GM12864 (cell line): ENCODE measurements around the gene PKP3.

Source experiments
- DNase-seq: peaks from one replicate; pipeline ENCODE4 v3.0.0-alpha.2; 2011; ENCODE audit warnings: low read depth
- H3K4me3 ChIP-seq: 2 replicates; pipeline ENCODE4 v1.5.1; 2011; ENCODE audit warnings: mild to moderate bottlenecking, low read depth, low read length, control low read depth
- TF ChIP-seq, protein P1 (sequence below): IDR thresholded peaks from 2 replicates; pipeline ENCODE4 v1.5.1; 2011; ENCODE audit warnings: low read depth, mild to moderate bottlenecking, moderate library complexity, low read length, control low read depth, inconsistent platforms; ENCODE audit errors: missing control alignments

PKP3 gene

DNA sequence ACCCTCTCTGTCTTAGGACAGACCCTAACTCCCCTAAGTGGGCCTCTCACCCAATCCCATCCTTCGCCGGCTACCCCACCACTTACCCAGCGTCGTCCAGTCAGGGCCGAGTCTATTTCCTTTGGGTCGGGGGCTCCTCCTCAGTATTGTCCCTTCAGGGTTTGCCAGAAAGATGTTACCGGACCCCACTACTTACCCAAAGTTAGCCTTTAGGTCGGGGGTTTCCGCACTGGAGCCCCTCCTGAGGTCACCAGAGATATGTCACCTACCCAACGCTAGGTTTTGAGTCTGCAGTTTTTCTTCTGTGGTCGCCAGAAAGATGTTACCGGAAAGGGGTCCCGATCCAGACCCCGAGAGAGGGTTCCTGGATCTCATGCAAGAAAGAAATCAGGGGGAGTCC is 42.6 kb upstream of the PKP3 start:
- TF ChIP-seq, protein P1, sequence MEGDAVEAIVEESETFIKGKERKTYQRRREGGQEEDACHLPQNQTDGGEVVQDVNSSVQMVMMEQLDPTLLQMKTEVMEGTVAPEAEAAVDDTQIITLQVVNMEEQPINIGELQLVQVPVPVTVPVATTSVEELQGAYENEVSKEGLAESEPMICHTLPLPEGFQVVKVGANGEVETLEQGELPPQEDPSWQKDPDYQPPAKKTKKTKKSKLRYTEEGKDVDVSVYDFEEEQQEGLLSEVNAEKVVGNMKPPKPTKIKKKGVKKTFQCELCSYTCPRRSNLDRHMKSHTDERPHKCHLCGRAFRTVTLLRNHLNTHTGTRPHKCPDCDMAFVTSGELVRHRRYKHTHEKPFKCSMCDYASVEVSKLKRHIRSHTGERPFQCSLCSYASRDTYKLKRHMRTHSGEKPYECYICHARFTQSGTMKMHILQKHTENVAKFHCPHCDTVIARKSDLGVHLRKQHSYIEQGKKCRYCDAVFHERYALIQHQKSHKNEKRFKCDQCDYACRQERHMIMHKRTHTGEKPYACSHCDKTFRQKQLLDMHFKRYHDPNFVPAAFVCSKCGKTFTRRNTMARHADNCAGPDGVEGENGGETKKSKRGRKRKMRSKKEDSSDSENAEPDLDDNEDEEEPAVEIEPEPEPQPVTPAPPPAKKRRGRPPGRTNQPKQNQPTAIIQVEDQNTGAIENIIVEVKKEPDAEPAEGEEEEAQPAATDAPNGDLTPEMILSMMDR, result no peak
- no peak overlapping the region for H3K4me3 ChIP-seq
- no peak for DNase-seq

DNA sequence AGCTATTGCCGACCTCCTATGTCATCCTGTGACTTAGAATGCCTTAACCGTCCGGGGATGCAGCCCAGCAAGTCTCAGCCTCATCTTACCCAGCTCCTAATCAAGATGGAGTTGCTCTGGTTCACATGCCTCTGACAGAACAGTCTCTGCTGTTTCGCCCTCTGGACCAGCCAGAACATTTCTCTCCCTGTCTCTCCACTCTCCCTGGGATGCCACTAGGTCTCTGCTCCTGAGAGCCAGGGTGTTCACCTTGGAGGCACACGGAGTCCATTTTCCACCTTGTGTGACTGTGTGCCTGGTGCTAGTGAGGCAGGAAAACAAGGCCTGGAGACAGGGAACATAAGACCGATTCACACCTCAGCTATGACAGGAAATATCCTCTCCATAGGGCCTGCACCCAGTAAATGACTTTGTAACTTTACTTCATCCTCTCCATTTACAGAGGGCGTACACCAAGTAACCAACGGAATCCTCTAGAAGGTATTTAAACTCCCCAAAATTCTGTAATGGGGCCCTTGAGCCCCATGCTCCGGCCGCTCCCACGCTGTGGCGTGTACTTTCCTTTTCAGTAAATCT is 41.5 kb upstream of the PKP3 start:
- no peak overlapping the region for H3K4me3 ChIP-seq
- TF ChIP-seq, protein P1, result no peak
- no peak for DNase-seq

DNA sequence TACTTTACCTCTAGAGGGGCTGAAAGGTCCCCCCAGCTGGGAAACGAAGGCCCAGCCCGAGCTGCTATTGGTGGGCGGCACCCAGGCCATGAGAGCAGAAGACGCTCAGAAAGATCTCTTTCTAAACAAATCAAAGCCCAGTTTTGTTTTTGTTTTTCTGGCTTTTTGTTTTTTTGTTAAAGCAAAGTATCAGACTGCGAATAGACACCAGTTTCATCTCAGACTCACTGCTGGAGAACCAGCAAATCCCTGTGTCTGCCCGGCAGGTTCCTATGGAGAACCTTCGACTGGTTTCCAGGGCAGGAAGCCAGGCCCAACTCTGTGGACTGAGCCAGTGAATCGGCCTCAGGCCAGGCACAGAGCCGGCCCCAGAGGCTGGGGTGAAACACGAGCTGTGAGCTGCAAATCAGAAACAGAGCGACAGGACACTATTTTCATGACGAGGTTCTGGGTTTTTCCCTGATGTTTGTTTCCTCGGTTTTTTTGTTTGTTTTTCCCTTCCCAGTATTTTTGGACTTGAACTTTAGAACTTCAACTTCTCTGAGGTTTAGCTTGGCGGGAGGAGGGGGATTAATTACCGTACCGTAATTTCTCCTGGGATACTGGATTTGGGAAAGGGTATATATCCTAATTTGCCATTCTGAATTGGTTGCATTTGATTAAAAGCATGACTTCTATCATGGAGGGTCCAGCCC is 40.7 kb upstream of the PKP3 start:
- H3K4me3 ChIP-seq, result no peak overlapping the region
- TF ChIP-seq, protein P1, result no peak
- DNase-seq, result no peak

DNA sequence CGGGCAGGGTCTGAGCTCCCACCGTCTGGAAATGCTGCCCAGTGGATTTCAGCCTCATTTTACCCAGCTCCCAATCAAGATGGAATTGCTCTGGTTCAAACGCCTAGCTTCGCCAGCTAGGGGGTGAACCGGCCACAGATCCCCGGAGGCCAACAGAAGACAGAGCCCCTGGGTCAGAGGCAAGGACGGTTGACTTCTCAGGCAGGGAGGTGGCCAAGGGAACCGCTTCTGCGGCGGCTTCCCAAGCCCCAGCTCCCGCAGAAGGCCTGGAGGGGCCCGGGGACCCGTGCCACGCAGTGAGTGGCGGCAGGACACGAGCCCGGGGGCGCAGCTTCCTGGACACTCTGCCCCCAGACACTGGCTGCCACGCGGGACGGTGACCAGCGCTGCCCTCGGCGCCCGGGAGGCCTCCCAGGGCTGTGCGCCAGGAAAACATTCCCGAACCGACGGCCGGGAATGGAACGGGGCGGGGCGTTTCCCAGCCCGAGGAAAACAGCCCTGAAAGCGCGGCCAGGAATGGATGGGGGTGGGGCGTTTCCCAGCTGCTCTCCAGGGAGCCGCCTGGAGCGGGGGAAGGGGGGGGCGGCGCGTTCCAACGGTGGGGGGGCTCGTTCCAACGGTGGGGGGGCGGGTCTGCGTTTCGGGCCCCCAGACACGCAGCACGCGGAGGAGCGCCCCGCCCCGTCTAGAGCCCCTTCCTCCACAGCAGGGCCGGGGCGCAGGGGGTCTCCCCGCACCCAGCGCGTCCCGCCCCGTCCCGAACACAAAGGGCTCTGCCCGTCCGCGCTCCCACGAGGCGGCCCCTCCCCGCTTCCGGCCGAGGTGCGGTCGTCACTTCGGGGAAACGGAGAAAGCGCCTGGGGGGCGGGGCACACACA is 38.2 kb upstream of the PKP3 start:
- TF ChIP-seq, protein P1, result no peak
- DNase-seq, result peak; percentile 53
- peak overlapping the region; percentile 59 for H3K4me3 ChIP-seq

DNA sequence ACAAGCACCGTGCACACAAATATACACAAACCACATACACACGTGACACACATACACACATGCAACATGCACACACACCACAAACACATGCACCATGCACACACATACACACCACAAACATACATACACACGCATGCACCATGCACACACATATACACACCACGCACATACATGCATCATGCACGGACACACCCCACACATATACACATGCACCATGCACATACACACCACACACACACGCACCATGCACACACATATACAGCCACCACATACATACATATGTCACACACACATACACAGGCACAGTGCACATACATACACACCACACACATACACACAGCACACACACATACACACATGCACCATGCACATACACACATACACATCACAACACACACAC is 37.4 kb upstream of the PKP3 start:
- H3K4me3 ChIP-seq, result no peak overlapping the region
- TF ChIP-seq, protein P1, result no peak
- DNase-seq, result no peak

DNA sequence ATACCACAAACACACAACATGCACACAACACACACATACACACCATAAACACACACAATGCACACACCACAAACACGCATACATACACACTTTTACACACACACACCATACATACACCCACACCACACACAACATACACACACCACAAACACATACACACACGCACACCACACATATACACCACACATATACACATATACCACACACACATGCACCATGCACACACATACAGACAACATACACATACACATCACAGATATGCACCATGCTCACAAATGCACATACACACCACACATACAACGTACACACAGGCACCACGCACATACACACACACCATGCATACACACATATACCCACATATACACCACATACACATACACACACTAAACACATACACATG is 36.4 kb upstream of the PKP3 start:
- no peak overlapping the region for H3K4me3 ChIP-seq
- TF ChIP-seq, protein P1, result no peak
- no peak for DNase-seq
